ENCODE measurements around the gene UBE2L5.

The UBE2L5 gene

GRCh38 chr13:30422054-30422839 is at the start of gene UBE2L5:
TSS of gene UBE2L5 (plus strand) at chr13:30422493. CDS start at chr13:30427991, 5,498 bp downstream.
- peak; percentile 66 to 68 for DNase-seq

GRCh38 chr13:30373727-30374126 is 48.6 kb upstream of the UBE2L5 start:
- DNase-seq: peak; percentile 62 to 72

GRCh38 chr13:30375265-30375835 is 46.9 kb upstream of the UBE2L5 start:
- DNase-seq: no peak

GRCh38 chr13:30376426-30377311 is 45.6 kb upstream of the UBE2L5 start:
- peak; percentile 72 to 74 for DNase-seq

GRCh38 chr13:30377312-30377685 is 45.0 kb upstream of the UBE2L5 start:
- no peak for DNase-seq

- no peak for DNase-seq
Observed at GRCh38 chr13:30378191-30378590, 44.1 kb upstream of the UBE2L5 start.

GRCh38 chr13:30381049-30381448 is 41.2 kb upstream of the UBE2L5 start:
- no peak for DNase-seq

- DNase-seq: no peak
Observed at GRCh38 chr13:30382836-30383525, 39.3 kb upstream of the UBE2L5 start.

GRCh38 chr13:30388406-30389283 is 33.6 kb upstream of the UBE2L5 start:
- no peak for DNase-seq

GRCh38 chr13:30391956-30392680 is 30.2 kb upstream of the UBE2L5 start:
- DNase-seq: no peak

- no peak for DNase-seq
Observed at GRCh38 chr13:30392681-30393045, 29.6 kb upstream of the UBE2L5 start.

- peak in 1 of 2 donors; percentile 62 for DNase-seq
Observed at GRCh38 chr13:30394751-30395191, 27.5 kb upstream of the UBE2L5 start.

GRCh38 chr13:30395192-30396158 is 26.8 kb upstream of the UBE2L5 start:
- DNase-seq: peak; percentile 81 to 83

- peak in 1 of 2 donors; percentile 30 for DNase-seq
Observed at GRCh38 chr13:30396434-30397075, 25.7 kb upstream of the UBE2L5 start.

- no peak for DNase-seq
Observed at GRCh38 chr13:30398601-30399072, 23.7 kb upstream of the UBE2L5 start.

GRCh38 chr13:30400376-30400775 is 21.9 kb upstream of the UBE2L5 start:
- no peak for DNase-seq

GRCh38 chr13:30401347-30401746 is 20.9 kb upstream of the UBE2L5 start:
- DNase-seq: no peak

GRCh38 chr13:30403456-30403855 is 18.8 kb upstream of the UBE2L5 start:
- DNase-seq: no peak

- no peak for DNase-seq
Observed at GRCh38 chr13:30404207-30404606, 18.1 kb upstream of the UBE2L5 start.

All from CD4-positive, alpha-beta T cell treated with Interleukin-4 for 1 hour (primary cell).